Prostate gland (tissue), 2 donors: ENCODE data around the gene MCAM.

Source experiments
- CTCF ChIP-seq, 4 experiments: fragments of 200-600 bp in 2 of 4; fragments of 450-650 bp in 2 of 4; sonication (generic) in 2 of 4; IDR thresholded peaks; 1 replicate in 3 of 4; 2 replicates in 1 of 4; pipeline ENCODE4 v1.5.1; 2016 to 2019; ENCODE audit warnings: antibody characterized with exemption in 4 of 4, mild to moderate bottlenecking in 2 of 4, moderate library complexity in 2 of 4
- POLR2A ChIP-seq: fragments of 450-650 bp; IDR thresholded peaks from one replicate; pipeline ENCODE4 v1.6.1; 2016; ENCODE audit warnings: antibody characterized with exemption, mild to moderate bottlenecking

DNA sequence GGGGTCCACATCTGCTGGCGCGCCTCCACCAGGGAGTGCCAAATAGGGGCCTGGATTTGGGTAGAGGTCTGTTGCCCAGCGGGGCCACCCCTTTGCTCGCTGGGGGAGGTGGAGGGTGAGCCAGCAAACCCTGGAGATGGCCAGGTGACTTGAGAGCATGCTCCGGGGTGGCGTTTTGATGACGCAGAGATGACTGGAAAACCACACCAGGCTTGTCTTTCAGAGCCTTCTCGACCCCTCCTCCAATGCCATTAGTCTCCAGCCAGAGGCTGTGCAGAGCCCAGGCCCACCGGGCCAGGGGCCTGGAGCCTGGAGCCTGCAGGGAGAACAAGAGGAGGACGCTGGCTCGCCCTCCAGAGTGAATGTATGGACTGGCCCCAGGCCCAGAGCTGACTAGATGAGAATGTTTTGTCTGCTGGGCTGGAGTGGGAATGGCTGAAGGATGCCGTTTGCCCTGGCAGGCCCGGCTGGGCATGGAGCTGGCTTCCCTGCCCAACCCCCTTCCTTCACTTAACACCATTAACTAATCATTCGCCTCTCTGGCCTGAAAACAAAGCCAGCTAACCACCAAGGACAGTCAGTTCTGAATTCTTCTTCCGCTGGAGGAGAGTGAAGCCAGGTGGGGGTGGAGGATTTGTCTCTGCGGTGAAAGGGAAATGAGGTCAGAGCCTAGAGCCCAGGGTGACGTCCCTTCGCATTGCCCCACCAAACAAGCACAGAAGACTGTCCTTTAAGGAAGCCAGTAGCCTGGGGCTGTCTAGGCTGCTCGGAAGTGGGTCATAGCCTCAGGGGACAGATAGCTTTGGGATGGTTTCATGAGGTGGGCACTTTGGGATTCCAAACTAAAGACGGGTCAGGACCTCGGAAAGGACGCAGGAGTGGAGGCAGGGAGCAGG, 1.6 kb upstream of the MCAM start:
- TF ChIP-seq POLR2A = no peak
- no peak for TF ChIP-seq CTCF (IDR thresholded peaks at IDR 0.05)
